ENCODE data around the gene KCNA5.

DNA sequence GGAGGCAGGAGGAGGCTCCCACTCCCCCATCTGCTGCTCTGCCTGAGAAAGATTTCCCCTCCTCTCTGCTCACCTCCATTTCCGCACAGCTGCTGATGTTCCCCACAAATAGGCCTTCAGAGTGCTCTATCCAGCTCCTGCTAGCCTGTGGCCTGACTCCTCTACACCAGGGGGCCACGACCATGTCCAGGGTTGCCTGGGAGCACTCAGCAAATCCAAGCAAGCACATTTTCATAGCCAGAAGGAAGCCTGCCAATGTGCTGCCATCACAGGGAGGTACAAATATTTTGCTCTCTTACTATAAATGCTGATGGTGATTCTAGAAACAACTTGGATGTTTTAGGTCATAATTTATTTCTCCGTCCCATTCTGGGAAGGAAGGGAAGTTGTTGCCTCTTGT, 17.3 kb downstream of the KCNA5 start:
- TF ChIP-seq, protein P1, sequence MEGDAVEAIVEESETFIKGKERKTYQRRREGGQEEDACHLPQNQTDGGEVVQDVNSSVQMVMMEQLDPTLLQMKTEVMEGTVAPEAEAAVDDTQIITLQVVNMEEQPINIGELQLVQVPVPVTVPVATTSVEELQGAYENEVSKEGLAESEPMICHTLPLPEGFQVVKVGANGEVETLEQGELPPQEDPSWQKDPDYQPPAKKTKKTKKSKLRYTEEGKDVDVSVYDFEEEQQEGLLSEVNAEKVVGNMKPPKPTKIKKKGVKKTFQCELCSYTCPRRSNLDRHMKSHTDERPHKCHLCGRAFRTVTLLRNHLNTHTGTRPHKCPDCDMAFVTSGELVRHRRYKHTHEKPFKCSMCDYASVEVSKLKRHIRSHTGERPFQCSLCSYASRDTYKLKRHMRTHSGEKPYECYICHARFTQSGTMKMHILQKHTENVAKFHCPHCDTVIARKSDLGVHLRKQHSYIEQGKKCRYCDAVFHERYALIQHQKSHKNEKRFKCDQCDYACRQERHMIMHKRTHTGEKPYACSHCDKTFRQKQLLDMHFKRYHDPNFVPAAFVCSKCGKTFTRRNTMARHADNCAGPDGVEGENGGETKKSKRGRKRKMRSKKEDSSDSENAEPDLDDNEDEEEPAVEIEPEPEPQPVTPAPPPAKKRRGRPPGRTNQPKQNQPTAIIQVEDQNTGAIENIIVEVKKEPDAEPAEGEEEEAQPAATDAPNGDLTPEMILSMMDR (IDR thresholded peaks at IDR 0.05) = no peak
- no peak for TF ChIP-seq POLR2AphosphoS5 (IDR thresholded peaks at IDR 0.05)
- TF ChIP-seq EP300 (IDR thresholded peaks at IDR 0.05) = no peak
